ENCODE results near the gene SHANK1. TPM values are rescaled to one million over a fixed set of nuclear protein-coding genes. Genes with fewer than 3 reads are reported as not detected.

Gene SHANK1
- total RNA-seq, 2 donors from 2014 or later: 0.28 to 1.6 TPM

DNA sequence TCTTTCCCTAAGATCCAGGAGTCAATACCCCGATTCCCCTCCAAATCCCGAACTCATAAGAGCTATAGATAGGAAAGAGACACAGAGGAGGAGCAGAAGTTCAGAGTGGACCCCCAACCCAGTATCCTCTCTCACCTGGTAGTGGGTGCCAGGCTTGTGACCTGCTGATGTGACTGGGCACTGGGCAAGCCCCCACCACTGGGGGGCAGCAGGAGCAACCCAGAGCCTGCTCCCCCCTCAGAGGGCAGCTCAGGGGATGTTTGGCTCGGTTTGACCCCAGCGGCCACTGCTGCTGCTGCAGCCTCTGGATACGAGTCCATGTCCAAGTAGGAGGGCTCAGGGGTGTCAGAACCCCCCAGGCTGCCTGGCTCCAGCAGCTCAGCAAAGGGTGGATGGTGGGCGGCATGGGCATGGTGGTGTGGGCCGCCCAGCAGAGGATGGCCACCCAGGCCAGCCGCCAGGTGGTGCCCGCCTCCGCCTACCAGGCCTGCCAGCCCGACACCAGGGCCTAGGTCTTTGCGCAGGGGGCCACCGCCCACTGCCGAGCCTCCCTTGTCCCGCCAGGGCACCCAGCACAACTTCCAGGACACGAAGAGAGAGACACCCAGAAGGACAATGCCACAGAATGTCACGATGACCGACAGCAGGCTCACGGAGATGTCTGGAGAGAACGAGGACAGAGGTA lies 87.3 kb downstream of the SHANK1 start:
- ATAC-seq (ENCODE audit: insufficient number of reproducible peaks, low FRiP score, low read depth) (no peak), DNase-seq (ENCODE audit: low spot score) (no peak)
- Histone ChIP-seq H3K9me3 (peaks cover 12% of the 10 kb centered on the region), H3K4me3 (no peak overlapping the region), H3K27me3 (replicated peaks; ENCODE audit: insufficient read depth) (no peaks in the 10 kb centered on the region), H3K4me1 (ENCODE audit: control insufficient read depth in 1 of 2, low read depth in 2 of 2) (no peaks in the 10 kb centered on the region), H3K36me3 (no peaks in the 10 kb centered on the region), H3K27ac (no peak overlapping the region)
- TF ChIP-seq, protein P1, sequence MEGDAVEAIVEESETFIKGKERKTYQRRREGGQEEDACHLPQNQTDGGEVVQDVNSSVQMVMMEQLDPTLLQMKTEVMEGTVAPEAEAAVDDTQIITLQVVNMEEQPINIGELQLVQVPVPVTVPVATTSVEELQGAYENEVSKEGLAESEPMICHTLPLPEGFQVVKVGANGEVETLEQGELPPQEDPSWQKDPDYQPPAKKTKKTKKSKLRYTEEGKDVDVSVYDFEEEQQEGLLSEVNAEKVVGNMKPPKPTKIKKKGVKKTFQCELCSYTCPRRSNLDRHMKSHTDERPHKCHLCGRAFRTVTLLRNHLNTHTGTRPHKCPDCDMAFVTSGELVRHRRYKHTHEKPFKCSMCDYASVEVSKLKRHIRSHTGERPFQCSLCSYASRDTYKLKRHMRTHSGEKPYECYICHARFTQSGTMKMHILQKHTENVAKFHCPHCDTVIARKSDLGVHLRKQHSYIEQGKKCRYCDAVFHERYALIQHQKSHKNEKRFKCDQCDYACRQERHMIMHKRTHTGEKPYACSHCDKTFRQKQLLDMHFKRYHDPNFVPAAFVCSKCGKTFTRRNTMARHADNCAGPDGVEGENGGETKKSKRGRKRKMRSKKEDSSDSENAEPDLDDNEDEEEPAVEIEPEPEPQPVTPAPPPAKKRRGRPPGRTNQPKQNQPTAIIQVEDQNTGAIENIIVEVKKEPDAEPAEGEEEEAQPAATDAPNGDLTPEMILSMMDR (IDR thresholded peaks at IDR 0.05): no peak

GRCh38 chr19:50629801-50630200 lies 89.8 kb downstream of the SHANK1 start:
- H3K27me3 ChIP-seq (replicated peaks; ENCODE audit: insufficient read depth): no peaks in the 10 kb centered on the region
- peaks cover 12% of the 10 kb centered on the region for H3K9me3 ChIP-seq
- no peak for DNase-seq (ENCODE audit: low spot score)
- ATAC-seq (ENCODE audit: insufficient number of reproducible peaks, low FRiP score, low read depth): no peak
- H3K4me3 ChIP-seq: no peak overlapping the region
- H3K4me1 ChIP-seq (ENCODE audit: control insufficient read depth in 1 of 2, low read depth in 2 of 2): no peaks in the 10 kb centered on the region
- H3K27ac ChIP-seq: no peak overlapping the region
- no peaks in the 10 kb centered on the region for H3K36me3 ChIP-seq
- TF ChIP-seq, protein P1 (IDR thresholded peaks at IDR 0.05): no peak

- no peak for DNase-seq (ENCODE audit: low spot score)
- H3K9me3 ChIP-seq: peaks cover 6% of the 10 kb centered on the region
- H3K4me3 ChIP-seq: no peak overlapping the region
- no peaks in the 10 kb centered on the region for H3K4me1 ChIP-seq (ENCODE audit: control insufficient read depth in 1 of 2, low read depth in 2 of 2)
- ATAC-seq (ENCODE audit: insufficient number of reproducible peaks, low FRiP score, low read depth): no peak
- H3K27ac ChIP-seq: no peak overlapping the region
- H3K36me3 ChIP-seq: no peaks in the 10 kb centered on the region
- TF ChIP-seq, protein P1 (IDR thresholded peaks at IDR 0.05): no peak
- H3K27me3 ChIP-seq (replicated peaks; ENCODE audit: insufficient read depth): no peaks in the 10 kb centered on the region
These were observed 90.4 kb downstream of the SHANK1 start for GRCh38 chr19:50629194-50629593.

GRCh38 chr19:50628551-50628950 lies 91.1 kb downstream of the SHANK1 start:
- no peak for DNase-seq (ENCODE audit: low spot score)
- Histone ChIP-seq H3K9me3 (no peaks in the 10 kb centered on the region), H3K36me3 (no peaks in the 10 kb centered on the region), H3K4me3 (no peak overlapping the region), H3K27ac (no peak overlapping the region), H3K4me1 (ENCODE audit: control insufficient read depth in 1 of 2, low read depth in 2 of 2) (no peaks in the 10 kb centered on the region), H3K27me3 (replicated peaks; ENCODE audit: insufficient read depth) (no peaks in the 10 kb centered on the region)
- ATAC-seq (ENCODE audit: insufficient number of reproducible peaks, low FRiP score, low read depth): no peak
- TF ChIP-seq, protein P1 (IDR thresholded peaks at IDR 0.05): no peak

DNA sequence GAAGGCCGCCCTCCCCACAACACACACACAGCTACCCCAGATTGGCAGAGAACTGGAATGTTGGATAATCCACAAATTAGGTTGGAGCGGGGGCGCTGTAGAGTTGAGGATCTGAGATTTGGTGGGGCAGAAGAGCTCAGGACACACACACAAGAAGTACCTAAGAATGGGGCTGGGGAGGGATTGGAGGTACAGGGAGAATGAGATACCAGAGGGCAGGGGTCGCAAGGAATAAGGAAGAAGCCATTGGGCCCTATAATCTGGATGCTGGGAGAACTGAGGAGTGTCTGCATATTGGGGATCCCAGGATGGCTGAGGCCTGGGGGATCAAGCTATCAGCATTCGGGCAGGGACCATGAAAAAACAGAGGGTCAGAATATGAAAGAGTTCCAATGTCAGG lies 91.5 kb downstream of the SHANK1 start:
- no peak overlapping the region for H3K4me3 ChIP-seq
- no peaks in the 10 kb centered on the region for H3K27me3 ChIP-seq (replicated peaks; ENCODE audit: insufficient read depth)
- H3K4me1 ChIP-seq (ENCODE audit: control insufficient read depth in 1 of 2, low read depth in 2 of 2): no peaks in the 10 kb centered on the region
- no peaks in the 10 kb centered on the region for H3K9me3 ChIP-seq
- DNase-seq (ENCODE audit: low spot score) (no peak), ATAC-seq (ENCODE audit: insufficient number of reproducible peaks, low FRiP score, low read depth) (no peak)
- no peak overlapping the region for H3K27ac ChIP-seq
- no peaks in the 10 kb centered on the region for H3K36me3 ChIP-seq
- TF ChIP-seq, protein P1 (IDR thresholded peaks at IDR 0.05): no peak
